PC-3 (cell line): ENCODE measurements around the gene COL8A2. TPM values are rescaled to one million over a fixed set of nuclear protein-coding genes. Genes with fewer than 3 reads are reported as not detected.

Experiments
- ATAC-seq: fragments of 200-7000 bp; cut with Tn5 transposase; 2 replicates; pipeline ENCODE4 v1.9.1; 2020; ENCODE audit warnings: mild to moderate bottlenecking, moderate library complexity
- BruUV-seq: library from RNA; stranded (reverse); fragments of 400-500 nt; replicated peaks from 2 replicates; lab custom pipeline; 2021; lab: Mats Ljungman, UMichigan
- CTCF ChIA-PET: fragments of 300-600 bp; sonication (Branson Sonifier 250); formaldehyde crosslinking; loops from one replicate; lab custom pipeline; 2022; ENCODE audit warnings: antibody characterized with exemption; lab: Charles Lee
- POLR2A ChIA-PET: fragments of 300-600 bp; sonication (Branson Sonifier 250); formaldehyde crosslinking; loops from one replicate; lab custom pipeline; 2022; ENCODE audit warnings: antibody characterized with exemption; ENCODE audit not compliant: unreplicated experiment; lab: Charles Lee
- DNase-seq: peaks from one replicate; pipeline ENCODE4 v3.0.0-alpha.2; 2015
- H2AFZ ChIP-seq: fragments of 300-600 bp; sonication (generic); 2 replicates; pipeline ENCODE4 v1.6.0; 2016; ENCODE audit warnings: antibody characterized with exemption, low read length
- H3F3A ChIP-seq: fragments of 300-600 bp; sonication (generic); one replicate; pipeline ENCODE4 v1.6.0; 2017; ENCODE audit warnings: antibody characterized with exemption, low read length, control low read depth, mild to moderate bottlenecking; ENCODE audit not compliant: unreplicated experiment
- H3K27ac ChIP-seq: fragments of 300-600 bp; sonication (generic); 2 replicates; pipeline ENCODE4 v1.5.1; 2016; ENCODE audit warnings: mild to moderate bottlenecking, low read length
- H3K27me3 ChIP-seq: fragments of 300-600 bp; sonication (generic); 2 replicates; pipeline ENCODE4 v1.6.1; 2016; ENCODE audit warnings: low read length, mixed read lengths
- H3K36me3 ChIP-seq: fragments of 300-600 bp; sonication (generic); 2 replicates; pipeline ENCODE4 v1.6.1; 2016; ENCODE audit warnings: low read depth, mixed run types, low read length, mixed read lengths
- H3K4me1 ChIP-seq: fragments of 300-600 bp; sonication (generic); 2 replicates; pipeline ENCODE4 v1.5.1; 2016; ENCODE audit warnings: low read length; ENCODE audit not compliant: insufficient read depth
- H3K4me2 ChIP-seq: fragments of 300-600 bp; sonication (generic); 2 replicates; pipeline ENCODE4 v1.6.0; 2016; ENCODE audit warnings: low read length
- H3K4me3 ChIP-seq: fragments of 300-600 bp; sonication (generic); 2 replicates; pipeline ENCODE4 v1.5.1; 2016; ENCODE audit warnings: mild to moderate bottlenecking, low read length, mixed read lengths
- H3K79me2 ChIP-seq: fragments of 300-600 bp; sonication (generic); 2 replicates; pipeline ENCODE4 v1.6.1; 2017; ENCODE audit warnings: low read length, mixed read lengths
- H3K9ac ChIP-seq: fragments of 300-600 bp; sonication (generic); 2 replicates; pipeline ENCODE4 v1.6.0; 2016; ENCODE audit warnings: mild to moderate bottlenecking, low read length
- H3K9me2 ChIP-seq: fragments of 300-600 bp; sonication (generic); replicated peaks from 2 replicates; pipeline ENCODE4 v1.6.1; 2016; ENCODE audit warnings: mixed run types, low read length, mixed read lengths
- H3K9me3 ChIP-seq: fragments of 300-600 bp; sonication (generic); 2 replicates; pipeline ENCODE4 v1.6.1; 2016; ENCODE audit warnings: low read length, mixed read lengths
- H4K20me1 ChIP-seq: fragments of 300-600 bp; sonication (generic); 2 replicates; pipeline ENCODE4 v1.6.1; 2016; ENCODE audit warnings: low read length, mixed read lengths
- CTCF ChIP-seq: fragments of 300-600 bp; sonication (generic); conservative IDR thresholded peaks from 2 replicates; pipeline ENCODE4 v1.5.1; 2017; ENCODE audit warnings: antibody characterized with exemption, low read depth, mild to moderate bottlenecking, low read length
- EZH2 ChIP-seq: fragments of 300-600 bp; sonication (generic); IDR thresholded peaks from one replicate; pipeline ENCODE4 v1.6.1; 2017; ENCODE audit warnings: antibody characterized with exemption, mild to moderate bottlenecking, low read length; ENCODE audit not compliant: unreplicated experiment
- EZH2phosphoT487 ChIP-seq: fragments of 300-600 bp; sonication (generic); IDR thresholded peaks from 2 replicates; pipeline ENCODE4 v1.6.1; 2018; ENCODE audit warnings: mild to moderate bottlenecking, antibody characterized with exemption, low read length, borderline replicate concordance
- intact Hi-C: fragments of 100-400 bp; cut with micrococcal nuclease; formaldehyde crosslinking; loops from 2 replicates; pipeline ENCODE4 v1.9.0; 2023
- total RNA-seq: library from RNA; depleted of rRNA; stranded (reverse); fragments of >200 nt; gene quantifications from 2 replicates; pipeline ENCODE4 v1.2.3, GENCODE V29; 2014

COL8A2 gene
- total RNA-seq, 1 experiment from 2014 or later, result 0.26 TPM

DNA sequence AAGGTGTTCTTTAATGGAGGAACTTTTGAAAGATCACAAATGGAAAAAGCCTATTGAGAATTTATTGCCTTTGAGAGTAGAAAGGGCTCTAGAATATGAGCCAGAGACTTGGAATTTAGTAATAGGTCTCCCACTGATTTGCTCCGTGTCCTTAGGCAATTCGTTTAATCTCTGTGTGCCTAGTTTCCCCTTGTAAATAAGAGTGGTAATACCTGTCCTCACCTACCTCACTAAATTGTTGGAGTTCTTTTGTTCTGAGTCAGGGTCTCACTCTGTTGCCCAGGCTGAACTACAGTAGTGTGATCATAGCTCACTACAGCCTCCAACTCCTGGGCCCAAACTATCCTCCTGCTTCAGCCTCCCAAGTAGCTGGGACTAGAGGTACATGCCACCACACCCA, 56.2 kb downstream of the COL8A2 start:
- no peaks in the 10 kb centered on the region for H4K20me1 ChIP-seq
- ATAC-seq, result no peak

GRCh38 chr1:36067871-36068270, 57.2 kb downstream of the COL8A2 start:
- no peak overlapping the region for H3K4me2 ChIP-seq
- H4K20me1 ChIP-seq, result no peaks in the 10 kb centered on the region
- H3K27me3 ChIP-seq, result no peaks in the 10 kb centered on the region
- no peaks in the 10 kb centered on the region for H3F3A ChIP-seq
- H3K4me3 ChIP-seq, result no peak overlapping the region
- H3K4me1 ChIP-seq, result no peaks in the 10 kb centered on the region
- no peaks in the 10 kb centered on the region for H3K9me3 ChIP-seq
- CTCF ChIA-PET, result no interaction called here
- H3K36me3 ChIP-seq, result no peaks in the 10 kb centered on the region
- no peaks in the 10 kb centered on the region for H3K79me2 ChIP-seq
- intact Hi-C loops, result no loop called here
- no TSS peak for BruUV-seq
- POLR2A ChIA-PET, result no interaction called here
- no peak for ATAC-seq
- no peak overlapping the region for H3K27ac ChIP-seq
- no peak overlapping the region for H2AFZ ChIP-seq
- TF ChIP-seq CTCF (no peak), EZH2phosphoT487 (no peak), EZH2 (no peak)
- H3K9ac ChIP-seq, result no peak overlapping the region
- no peaks in the 10 kb centered on the region for H3K9me2 ChIP-seq
- no peak for DNase-seq

More for the DNA sequence above, 56.2 kb downstream of the COL8A2 start:
- ChIA-PET CTCF (no interaction called here), POLR2A (no interaction called here)
- Histone ChIP-seq H3K4me3 (no peak overlapping the region), H3K27ac (no peak overlapping the region), H3K27me3 (no peaks in the 10 kb centered on the region), H3K79me2 (no peaks in the 10 kb centered on the region), H3K4me1 (no peaks in the 10 kb centered on the region), H3K36me3 (no peaks in the 10 kb centered on the region), H3F3A (no peaks in the 10 kb centered on the region), H2AFZ (no peak overlapping the region), H3K9me3 (no peaks in the 10 kb centered on the region), H3K4me2 (no peak overlapping the region), H3K9ac (no peak overlapping the region), H3K9me2 (no peaks in the 10 kb centered on the region)
- intact Hi-C loops, result no loop called here
- peak; percentile 29 for DNase-seq
- BruUV-seq, result no TSS peak
- TF ChIP-seq EZH2, result no peak
- no peak for TF ChIP-seq CTCF
- TF ChIP-seq EZH2phosphoT487, result no peak

- Histone ChIP-seq H3K4me3 (no peak overlapping the region), H3K4me2 (no peak overlapping the region), H3K27ac (no peak overlapping the region), H3F3A (no peaks in the 10 kb centered on the region), H3K79me2 (no peaks in the 10 kb centered on the region), H3K27me3 (no peaks in the 10 kb centered on the region), H4K20me1 (no peaks in the 10 kb centered on the region), H3K36me3 (no peaks in the 10 kb centered on the region), H3K4me1 (no peaks in the 10 kb centered on the region), H3K9ac (no peak overlapping the region), H3K9me2 (no peaks in the 10 kb centered on the region), H3K9me3 (no peaks in the 10 kb centered on the region), H2AFZ (no peak overlapping the region)
- ATAC-seq (no peak), DNase-seq (no peak)
- CTCF ChIA-PET, result no interaction called here
- no TSS peak for BruUV-seq
- intact Hi-C loops, result no loop called here
- POLR2A ChIA-PET, result no interaction called here
- TF ChIP-seq CTCF, result no peak
- no peak for TF ChIP-seq EZH2phosphoT487
- TF ChIP-seq EZH2, result no peak
Observed at GRCh38 chr1:36062315-36062714, 62.7 kb downstream of the COL8A2 start.
